Activated naive CD8-positive, alpha-beta T cell treated with anti-CD3 and anti-CD28 coated beads, Interleukin-2, amount 10 ng/mL, durations not matched to agents 7 days and 5 days (primary cell): Measurements from ENCODE around the gene PPDPF. TPM values are rescaled to one million over a fixed set of nuclear protein-coding genes. Genes with fewer than 3 reads are reported as not detected.

Experiments
- ATAC-seq: fragments of 150-1000 bp; cut with Tn5 transposase; one replicate; pipeline ENCODE4 v1.10.0; 2021; ENCODE audit warnings: low read depth, moderate library complexity
- POLR2A ChIA-PET: fragments of 350-600 bp; sonication (Branson Sonifier 250); formaldehyde crosslinking; loops from one replicate; lab custom pipeline; 2021; ENCODE audit warnings: antibody characterized with exemption; lab: Charles Lee
- DNase-seq: peaks from one replicate; pipeline ENCODE4 v3.0.0; 2021
- H3K27ac Mint-ChIP-seq: one replicate; pipeline ENCODE4 v1.8.0; 2022; ENCODE audit warnings: mild to moderate bottlenecking, mixed read lengths
- H3K27me3 Mint-ChIP-seq: one replicate; pipeline ENCODE4 v1.8.0; 2022; ENCODE audit warnings: mild to moderate bottlenecking, moderate library complexity, mixed read lengths
- H3K36me3 Mint-ChIP-seq: one replicate; pipeline ENCODE4 v1.8.0; 2021; ENCODE audit warnings: mild to moderate bottlenecking, mixed read lengths
- H3K4me1 Mint-ChIP-seq: one replicate; pipeline ENCODE4 v1.8.0; 2021; ENCODE audit warnings: mixed read lengths
- H3K4me3 Mint-ChIP-seq: one replicate; pipeline ENCODE4 v1.8.0; 2022; ENCODE audit warnings: mild to moderate bottlenecking, moderate library complexity, mixed read lengths
- H3K9me3 Mint-ChIP-seq: one replicate; pipeline ENCODE4 v1.8.0; 2021; ENCODE audit warnings: mixed read lengths
- total RNA-seq, 2 experiments: library from RNA; stranded (reverse); gene quantifications; one replicate each; pipeline ENCODE4 v1.2.3, GENCODE V29; 2021

Gene PPDPF
- total RNA-seq, 2 experiments from 2014 or later: 242 to 248 TPM

- Mint-ChIP-seq H3K36me3 (no peaks in the 10 kb centered on the region), H3K4me3 (no peak overlapping the region), H3K27me3 (no peaks in the 10 kb centered on the region), H3K27ac (peak overlapping the region; percentile 93), H3K4me1 (no peaks in the 10 kb centered on the region), H3K9me3 (no peaks in the 10 kb centered on the region)
- DNase-seq (peak; percentile 33), ATAC-seq (no peak)
- POLR2A ChIA-PET: interaction anchor here (0.6 to 5.1 kb wide), 6 partner anchors 14 to 584 kb away, joined by 4 to 88 read pairs (median 8); partner anchors contain the start of genes ARFRP1, PPDPF, RTEL1 and TPD52L2
Observed at GRCh38 chr20:63536241-63536977, 15.8 kb downstream of the PPDPF start.

DNA sequence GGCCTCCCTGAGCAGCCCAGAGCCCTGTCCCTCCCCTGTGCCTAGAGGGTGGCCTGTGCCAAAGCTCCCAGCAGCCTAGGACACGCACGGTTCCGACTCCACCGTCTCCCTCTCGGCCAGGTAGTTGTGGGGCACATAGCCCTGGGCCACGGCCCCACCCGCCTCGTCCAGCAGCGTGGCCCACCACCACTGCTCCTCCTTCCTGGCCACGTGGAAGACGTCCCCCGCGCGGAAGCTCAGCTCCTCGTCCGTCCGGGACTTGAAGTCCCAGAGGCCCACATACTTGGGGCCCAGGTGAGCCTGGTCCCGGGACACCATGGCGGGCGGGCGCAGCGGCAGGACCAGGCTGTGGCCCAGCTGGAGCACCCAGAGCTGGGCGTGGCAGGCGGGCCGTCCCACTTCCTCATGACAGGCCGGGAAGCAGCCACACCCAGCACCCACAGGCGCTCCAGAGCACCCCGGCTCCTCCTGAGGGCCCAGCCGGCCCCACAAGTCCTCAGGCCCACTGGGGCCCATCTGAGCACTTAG is 16.5 kb downstream of the PPDPF start, which contains the start of gene PTK6:
TSS of gene PTK6 (minus strand) at position 380 of the 528 bp plus-strand sequence. CDS start at position 318, 62 bp downstream.
- POLR2A ChIA-PET: interaction anchor here (0.5 to 5.1 kb wide), 15 partner anchors 15 to 583 kb away, joined by 3 to 88 read pairs (median 6); partner anchors contain the start of genes ARFRP1, GMEB2, HELZ2 and PPDPF
- Mint-ChIP-seq H3K4me3 (peak within 1 kb of the TSS; percentile 76), H3K36me3 (no peaks in the 10 kb centered on the region), H3K4me1 (no peaks in the 10 kb centered on the region), H3K9me3 (no peaks in the 10 kb centered on the region), H3K27ac (peak within 1 kb of the TSS; percentile 93), H3K27me3 (no peaks in the 10 kb centered on the region)
- no peak for ATAC-seq
- no peak for DNase-seq

- ATAC-seq (peak; percentile 96), DNase-seq (peak; percentile 96)
- Mint-ChIP-seq H3K4me1 (no peaks in the 10 kb centered on the region), H3K36me3 (no peaks in the 10 kb centered on the region), H3K9me3 (no peaks in the 10 kb centered on the region), H3K4me3 (peak overlapping the region; percentile 76), H3K27me3 (no peaks in the 10 kb centered on the region), H3K27ac (peak overlapping the region; percentile 93)
- POLR2A ChIA-PET: interaction anchor here (0.5 to 5.1 kb wide), 16 partner anchors 15 to 464 kb away, joined by 3 to 88 read pairs (median 6); partner anchors contain the start of genes ARFRP1, GMEB2, HELZ2 and LIME1
Observed at GRCh38 chr20:63537525-63538203, 17.1 kb downstream of the PPDPF start.

DNA sequence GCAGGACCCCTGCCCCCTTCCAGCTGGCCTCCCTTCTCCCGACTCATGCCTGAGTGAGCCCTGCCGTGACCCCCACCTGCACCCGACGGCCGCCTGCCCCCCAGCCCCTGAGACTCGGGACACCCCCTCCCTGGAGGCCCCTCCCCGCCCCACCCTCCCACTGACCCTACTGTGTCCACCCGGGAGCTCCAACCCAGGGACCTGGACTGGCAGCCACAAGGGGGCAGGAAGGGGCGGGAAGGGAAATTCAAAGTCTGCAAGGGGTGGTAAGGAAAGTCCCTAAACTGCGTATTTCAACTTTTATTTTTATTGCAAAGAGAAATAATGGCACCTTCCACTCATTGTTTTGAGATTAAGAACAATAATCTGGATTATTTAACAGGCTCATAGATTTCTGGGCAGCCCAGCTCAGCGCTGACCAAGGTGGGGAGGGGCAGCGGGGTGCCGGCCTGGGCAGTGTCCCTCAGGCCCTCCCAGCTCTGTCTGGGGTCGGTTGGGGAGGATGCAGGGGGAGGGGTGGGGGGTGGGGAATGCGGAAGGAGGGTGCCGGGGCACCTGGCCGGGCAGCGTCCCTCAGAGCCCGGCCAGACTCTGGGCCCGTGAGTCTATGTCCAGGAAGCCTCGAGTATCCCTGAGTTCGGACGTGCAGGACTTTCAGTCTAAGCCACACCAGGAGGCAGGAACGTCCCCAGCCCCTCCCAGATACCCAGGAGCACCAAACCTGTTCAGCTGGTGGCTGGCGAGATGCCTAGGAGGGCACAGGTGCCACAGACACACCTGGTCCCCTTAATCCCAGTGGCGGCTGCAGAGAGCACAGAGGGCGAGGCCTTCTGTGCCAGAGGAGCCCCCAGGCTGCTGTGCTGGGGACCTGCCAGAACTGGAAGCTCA is 17.9 kb downstream of the PPDPF start:
- H3K4me3 Mint-ChIP-seq: peak overlapping the region; percentile 76

GRCh38 chr20:63539092-63539430 is 18.5 kb downstream of the PPDPF start:
- H3K4me1 Mint-ChIP-seq: no peaks in the 10 kb centered on the region
- ATAC-seq (no peak), DNase-seq (no peak)
- no peaks in the 10 kb centered on the region for H3K27me3 Mint-ChIP-seq
- POLR2A ChIA-PET: interaction anchor here (0.5 to 3.7 kb wide), 6 partner anchors 14 to 103 kb away, joined by 3 to 18 read pairs (median 7); partner anchors contain the start of gene HELZ2
- peak overlapping the region; percentile 64 for H3K27ac Mint-ChIP-seq
- H3K36me3 Mint-ChIP-seq: no peaks in the 10 kb centered on the region
- no peak overlapping the region for H3K4me3 Mint-ChIP-seq
- H3K9me3 Mint-ChIP-seq: no peaks in the 10 kb centered on the region

More for the DNA sequence above, 17.9 kb downstream of the PPDPF start:
- Mint-ChIP-seq H3K27me3 (no peaks in the 10 kb centered on the region), H3K9me3 (no peaks in the 10 kb centered on the region), H3K36me3 (no peaks in the 10 kb centered on the region), H3K4me1 (no peaks in the 10 kb centered on the region), H3K27ac (peak overlapping the region; percentile 93)
- POLR2A ChIA-PET: interaction anchor here (0.8 to 5.1 kb wide), 14 partner anchors 14 to 418 kb away, joined by 3 to 88 read pairs (median 6); partner anchors contain the start of genes ARFRP1, GMEB2, HELZ2 and LIME1
- DNase-seq (no peak), ATAC-seq (no peak)

- Mint-ChIP-seq H3K4me3 (no peak overlapping the region), H3K36me3 (no peaks in the 10 kb centered on the region), H3K4me1 (no peaks in the 10 kb centered on the region), H3K27me3 (no peaks in the 10 kb centered on the region), H3K27ac (no peak overlapping the region), H3K9me3 (no peaks in the 10 kb centered on the region)
- ATAC-seq (no peak), DNase-seq (no peak)
- POLR2A ChIA-PET: interaction anchor here (0.5 to 2.8 kb wide), 4 partner anchors 14 to 102 kb away, joined by 3 to 13 read pairs (median 4); partner anchors contain the start of gene HELZ2
Observed at GRCh38 chr20:63539441-63540370, 19.1 kb downstream of the PPDPF start.

- POLR2A ChIA-PET: no interaction called here
- no peak for ATAC-seq
- Mint-ChIP-seq H3K27me3 (no peaks in the 10 kb centered on the region), H3K4me3 (no peak overlapping the region), H3K9me3 (no peaks in the 10 kb centered on the region), H3K27ac (no peak overlapping the region), H3K36me3 (no peaks in the 10 kb centered on the region), H3K4me1 (no peaks in the 10 kb centered on the region)
- no peak for DNase-seq
Observed at GRCh38 chr20:63540417-63541186, 20.0 kb downstream of the PPDPF start.

DNA sequence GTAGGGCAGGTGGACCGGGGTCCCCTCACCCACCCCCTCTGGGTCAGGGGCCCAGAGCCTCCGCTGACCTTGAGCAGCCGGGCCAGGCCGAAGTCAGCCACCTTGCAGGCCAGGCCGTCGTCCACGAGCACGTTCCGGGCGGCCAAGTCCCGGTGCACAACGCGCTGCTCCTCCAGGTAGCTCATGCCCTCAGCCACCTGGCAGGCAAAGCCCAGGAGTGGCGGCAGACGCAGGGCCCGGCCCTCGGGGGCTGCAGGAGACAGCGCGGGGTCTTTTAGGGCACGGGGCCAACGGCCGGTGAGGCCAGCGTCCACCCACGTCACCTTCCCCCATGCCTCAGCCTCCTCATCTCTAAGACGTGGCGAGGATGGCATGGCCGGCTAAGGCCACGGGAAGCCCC is 20.8 kb downstream of the PPDPF start:
- POLR2A ChIA-PET: interaction anchor here (1.4 kb wide), 1 partner anchor 11 kb away, joined by 6 read pairs; no protein-coding TSS in a partner anchor
- ATAC-seq (no peak), DNase-seq (no peak)
- Mint-ChIP-seq H3K4me1 (no peaks in the 10 kb centered on the region), H3K27ac (no peak overlapping the region), H3K36me3 (no peaks in the 10 kb centered on the region), H3K9me3 (no peaks in the 10 kb centered on the region), H3K27me3 (no peaks in the 10 kb centered on the region), H3K4me3 (no peak overlapping the region)

DNA sequence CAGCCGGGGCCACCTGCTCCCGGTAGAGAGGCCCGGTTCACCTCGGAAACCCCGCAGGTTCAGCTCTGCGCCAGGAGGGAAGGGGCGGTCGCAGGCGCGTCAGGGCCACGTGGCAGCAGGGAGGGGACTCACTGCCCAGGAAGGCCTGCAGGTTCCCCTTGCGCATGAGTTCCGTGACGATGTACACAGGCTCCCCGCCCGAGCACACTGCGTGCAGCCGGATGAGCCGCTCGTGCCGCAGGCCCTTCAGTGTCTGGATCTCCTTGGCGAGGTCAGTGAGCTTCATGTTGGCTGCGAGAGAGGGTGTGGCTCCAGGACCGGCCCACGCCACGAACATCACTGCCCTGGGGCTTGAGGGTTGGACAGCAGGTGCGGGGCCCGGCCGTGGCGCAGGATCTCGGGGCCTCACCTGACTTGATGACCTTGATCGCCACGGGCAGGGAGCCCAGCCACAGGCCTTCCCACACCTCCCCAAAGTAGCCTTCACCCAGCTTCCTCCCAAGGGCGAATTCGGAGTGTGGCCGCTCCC is 21.5 kb downstream of the PPDPF start:
- Mint-ChIP-seq H3K27me3 (no peaks in the 10 kb centered on the region), H3K9me3 (no peaks in the 10 kb centered on the region), H3K27ac (no peak overlapping the region), H3K4me3 (no peak overlapping the region), H3K4me1 (no peaks in the 10 kb centered on the region), H3K36me3 (no peaks in the 10 kb centered on the region)
- no peak for DNase-seq
- no peak for ATAC-seq
- POLR2A ChIA-PET: interaction anchor here (0.6 to 1.4 kb wide), 2 partner anchors 10 to 100 kb away, joined by 3 to 6 read pairs; no protein-coding TSS in a partner anchor

GRCh38 chr20:63542696-63543095 is 22.1 kb downstream of the PPDPF start:
- no peak for DNase-seq
- Mint-ChIP-seq H3K9me3 (no peaks in the 10 kb centered on the region), H3K4me1 (no peaks in the 10 kb centered on the region), H3K27ac (no peak overlapping the region), H3K4me3 (no peak overlapping the region), H3K27me3 (no peaks in the 10 kb centered on the region), H3K36me3 (no peaks in the 10 kb centered on the region)
- POLR2A ChIA-PET: interaction anchor here (1.4 kb wide), 1 partner anchor 10 kb away, joined by 6 read pairs; no protein-coding TSS in a partner anchor
- ATAC-seq: no peak

DNA sequence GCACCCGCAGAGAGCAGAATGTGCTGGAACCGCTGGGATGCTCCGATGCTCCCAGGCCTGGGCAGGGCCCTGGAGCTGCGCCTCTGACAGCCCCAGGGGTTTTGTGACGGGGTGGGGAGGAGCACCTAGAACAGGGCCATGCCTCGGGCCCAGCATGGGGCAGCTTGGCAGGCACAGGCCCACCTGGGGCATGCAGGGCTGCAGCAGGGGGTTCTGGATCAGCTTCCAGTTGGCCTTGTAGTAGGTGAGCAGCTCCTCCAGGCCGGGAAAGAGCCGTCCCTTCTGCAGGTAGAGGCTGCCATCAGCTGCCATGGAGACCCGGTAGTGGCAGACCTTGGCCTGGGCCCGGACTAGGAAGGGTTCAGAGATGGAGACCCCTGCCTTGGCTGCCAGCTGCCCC is 22.6 kb downstream of the PPDPF start:
- DNase-seq (no peak), ATAC-seq (no peak)
- H3K9me3 Mint-ChIP-seq: no peaks in the 10 kb centered on the region
- H3K27ac Mint-ChIP-seq: no peak overlapping the region
- H3K36me3 Mint-ChIP-seq: no peaks in the 10 kb centered on the region
- no peaks in the 10 kb centered on the region for H3K4me1 Mint-ChIP-seq
- H3K4me3 Mint-ChIP-seq: no peak overlapping the region
- H3K27me3 Mint-ChIP-seq: no peaks in the 10 kb centered on the region
- POLR2A ChIA-PET: interaction anchor here (1.2 kb wide), 1 partner anchor 10 kb away, joined by 5 read pairs; no protein-coding TSS in a partner anchor
